ENCODE measurements around the gene HNMT.

HNMT gene

GRCh38 chr2:138061961-138062360 lies 97.7 kb downstream of the HNMT start:
- CTCF ChIA-PET, result no interaction called here
- DNase-seq (ENCODE audit: low spot score), result no peak
- no peak for TF ChIP-seq CTCF (conservative IDR thresholded peaks at IDR 0.05; ENCODE audit: low read depth)
- POLR2A ChIA-PET (ENCODE audit: low non-redundant PET), result no interaction called here
- H3K27ac ChIP-seq, result no peak overlapping the region

- TF ChIP-seq CTCF (conservative IDR thresholded peaks at IDR 0.05; ENCODE audit: low read depth), result no peak
- ChIA-PET CTCF (interaction anchor here (0.6 kb wide), 1 partner anchor 888 kb away, joined by 3 read pairs; no protein-coding TSS in a partner anchor), POLR2A (ENCODE audit: low non-redundant PET) (no interaction called here)
Measured at GRCh38 chr2:138063181-138063580, 98.9 kb downstream of the HNMT start.

More at GRCh38 chr2:138063181-138063580, 98.9 kb downstream of the HNMT start:
- no peak overlapping the region for H3K27ac ChIP-seq
- no peak for DNase-seq (ENCODE audit: low spot score)
